Measurements from ENCODE around the gene NABP1. TPM values are rescaled to one million over a fixed set of nuclear protein-coding genes. Genes with fewer than 3 reads are reported as not detected.
A peak's percentile ranks its signal among the peaks of the same experiment; 100 is the strongest.

Gene NABP1
- total and polyA plus RNA-seq, 7 donors: 4.2 to 15.4 (median 9.2) TPM

- DNase-seq: no peak
- Histone ChIP-seq H3K9me3 (no peaks in the 10 kb centered on the region), H3K4me3 (no peak overlapping the region), H3K4me1 (peaks cover 0 to 14% (median 2%) of the 10 kb centered on the region in 4 donors), H3K27ac (no peak overlapping the region), H3K36me3 (no peaks in the 10 kb centered on the region), H3K27me3 (peaks cover 0 to 3% (median 0%) of the 10 kb centered on the region in 3 donors)
- intact Hi-C loops (cut with DNase I): loop anchor here (2.0 kb wide), 1 partner anchor 136 kb away; no protein-coding TSS in a partner anchor
- TF ChIP-seq EP300 (IDR thresholded peaks at IDR 0.05) (no peak), CTCF (IDR thresholded peaks at IDR 0.05) (peak; percentile 47 to 67 (median 62)), POLR2A (IDR thresholded peaks at IDR 0.05) (no peak)
- WGBS, 2 donors: 11 to 20% methylated on average over 5 of the region's 5 CpGs
Observed at GRCh38 chr2:191691016-191691735, 13.2 kb downstream of the NABP1 start.

GRCh38 chr2:191691898-191692297 lies 14.0 kb downstream of the NABP1 start:
- Histone ChIP-seq H3K9me3 (no peaks in the 10 kb centered on the region), H3K4me3 (no peak overlapping the region), H3K4me1 (peaks cover 0 to 14% (median 2%) of the 10 kb centered on the region in 4 donors), H3K27me3 (peaks cover 0 to 3% (median 0%) of the 10 kb centered on the region in 3 donors), H3K27ac (no peak overlapping the region), H3K36me3 (no peaks in the 10 kb centered on the region)
- no peak for DNase-seq
- no peak for TF ChIP-seq EP300 (IDR thresholded peaks at IDR 0.05)
- TF ChIP-seq CTCF (IDR thresholded peaks at IDR 0.05): no peak
- TF ChIP-seq POLR2A (IDR thresholded peaks at IDR 0.05): no peak
- no peak for TF ChIP-seq POLR2AphosphoS5 (IDR thresholded peaks at IDR 0.05)
- 69 to 78% methylated on average over 4 of the region's 4 CpGs for WGBS, 2 donors
- intact Hi-C loops (cut with DNase I): loop anchor here (2.0 kb wide), 1 partner anchor 137 kb away; no protein-coding TSS in a partner anchor

GRCh38 chr2:191692502-191693115 lies 14.7 kb downstream of the NABP1 start:
- Histone ChIP-seq H3K27me3 (peaks cover 0 to 3% (median 0%) of the 10 kb centered on the region in 3 donors), H3K9me3 (no peaks in the 10 kb centered on the region), H3K4me3 (no peak overlapping the region), H3K36me3 (no peaks in the 10 kb centered on the region), H3K4me1 (peaks cover 0 to 14% (median 2%) of the 10 kb centered on the region in 4 donors), H3K27ac (no peak overlapping the region)
- 70 to 81% methylated on average over 6 of the region's 6 CpGs for WGBS, 2 donors
- no peak for DNase-seq
- intact Hi-C loops (cut with DNase I): no loop called here
- TF ChIP-seq CTCF (IDR thresholded peaks at IDR 0.05) (no peak), POLR2A (IDR thresholded peaks at IDR 0.05) (no peak), POLR2AphosphoS5 (IDR thresholded peaks at IDR 0.05) (no peak)

- 57 to 84% methylated on average over 2 of the region's 2 CpGs for WGBS, 2 donors
- no peak overlapping the region for H3K4me3 ChIP-seq
- no peaks in the 10 kb centered on the region for H3K36me3 ChIP-seq
- H3K4me1 ChIP-seq: peaks cover 0 to 14% (median 2%) of the 10 kb centered on the region in 4 donors
- H3K9me3 ChIP-seq: no peaks in the 10 kb centered on the region
- H3K27ac ChIP-seq: no peak overlapping the region
- TF ChIP-seq POLR2A (IDR thresholded peaks at IDR 0.05) (no peak), CTCF (IDR thresholded peaks at IDR 0.05) (no peak), POLR2AphosphoS5 (IDR thresholded peaks at IDR 0.05) (no peak), EP300 (IDR thresholded peaks at IDR 0.05) (no peak)
- no peak for DNase-seq
- intact Hi-C loops (cut with DNase I): no loop called here
- H3K27me3 ChIP-seq: peaks cover 0 to 3% (median 0%) of the 10 kb centered on the region in 3 donors
Observed at GRCh38 chr2:191693166-191693565, 15.2 kb downstream of the NABP1 start.

All from sigmoid colon (tissue), 7 donors.